GM15510 (cell line): Measurements from ENCODE around the gene PAAF1.

ENCODE experiments used
- POLR2A ChIP-seq: IDR thresholded peaks from 3 replicates; pipeline ENCODE4 v1.6.1; 2011; ENCODE audit warnings: borderline replicate concordance; ENCODE audit not compliant: insufficient read length; ENCODE audit errors: extremely low read depth

Gene PAAF1

DNA sequence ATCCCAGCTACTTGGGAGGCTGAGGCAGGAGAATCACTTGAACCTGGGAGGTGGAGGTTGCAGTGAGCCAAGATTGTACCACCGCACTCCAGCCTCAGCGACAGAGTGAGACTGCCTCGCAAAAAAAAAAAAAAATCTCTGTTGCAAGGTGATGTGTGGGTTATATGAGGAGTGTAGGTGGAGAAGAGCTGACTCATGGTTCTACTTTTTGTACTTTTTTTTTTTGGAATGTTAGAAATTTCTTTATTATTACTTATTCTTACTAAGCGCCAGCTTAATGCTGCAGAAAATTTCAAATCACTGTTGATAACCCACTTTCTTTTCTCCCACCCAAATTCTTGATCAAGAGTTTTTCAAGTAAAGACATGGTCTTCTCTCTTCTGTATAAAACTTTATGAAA lies 44.4 kb downstream of the PAAF1 start:
- TF ChIP-seq POLR2A = no peak

- TF ChIP-seq POLR2A = no peak
Observed at GRCh38 chr11:73929388-73929787, 52.6 kb downstream of the PAAF1 start.

DNA sequence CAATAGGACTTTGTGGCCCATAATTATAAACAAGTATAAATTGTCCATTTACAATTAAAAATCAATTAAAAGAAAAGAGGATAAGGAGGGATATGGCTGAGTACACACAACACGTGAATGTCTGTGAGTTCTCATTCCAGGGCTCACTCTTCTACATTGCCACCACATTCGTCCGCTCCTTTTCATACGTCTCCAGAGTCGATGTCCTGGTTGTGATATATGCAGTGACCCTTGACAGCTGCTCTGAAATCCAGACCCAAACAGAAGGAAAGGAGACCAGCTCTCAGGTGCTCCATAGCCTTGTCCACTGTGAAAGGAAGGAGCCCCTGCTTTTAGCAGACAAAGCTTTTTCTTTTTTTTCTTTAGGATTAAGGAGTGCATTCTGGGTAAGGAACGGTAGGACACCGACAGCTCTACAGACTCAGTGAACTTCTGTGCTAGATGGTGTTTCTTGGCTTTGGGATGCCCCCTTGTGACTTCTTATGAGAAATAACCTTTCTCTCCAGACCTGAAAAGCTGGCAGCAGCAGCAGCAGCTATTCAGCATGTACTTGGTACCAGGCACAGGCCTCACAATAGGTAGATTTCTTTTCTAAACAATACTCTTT lies 54.3 kb downstream of the PAAF1 start:
- no peak for TF ChIP-seq POLR2A

DNA sequence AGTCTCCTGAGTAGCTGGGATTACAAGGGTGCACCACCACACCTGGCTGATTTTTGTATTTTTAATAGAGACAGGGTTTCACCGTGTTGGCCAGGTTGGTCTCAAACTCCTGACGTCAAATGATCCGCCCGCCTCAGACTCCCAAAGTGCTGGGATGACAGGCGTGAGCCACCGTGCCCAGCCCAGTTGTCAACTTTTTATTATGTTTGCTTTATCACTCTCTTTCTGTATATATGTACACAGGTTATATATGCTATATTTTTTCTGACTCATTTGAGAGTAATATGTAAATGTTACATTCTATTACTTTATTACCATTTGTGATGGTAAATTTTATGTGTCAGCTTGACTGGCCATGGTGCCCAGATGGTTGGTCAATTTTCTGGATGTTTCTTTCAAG lies 55.2 kb downstream of the PAAF1 start:
- no peak for TF ChIP-seq POLR2A

- no peak for TF ChIP-seq POLR2A
Observed at GRCh38 chr11:73932781-73933180, 56.0 kb downstream of the PAAF1 start.

DNA sequence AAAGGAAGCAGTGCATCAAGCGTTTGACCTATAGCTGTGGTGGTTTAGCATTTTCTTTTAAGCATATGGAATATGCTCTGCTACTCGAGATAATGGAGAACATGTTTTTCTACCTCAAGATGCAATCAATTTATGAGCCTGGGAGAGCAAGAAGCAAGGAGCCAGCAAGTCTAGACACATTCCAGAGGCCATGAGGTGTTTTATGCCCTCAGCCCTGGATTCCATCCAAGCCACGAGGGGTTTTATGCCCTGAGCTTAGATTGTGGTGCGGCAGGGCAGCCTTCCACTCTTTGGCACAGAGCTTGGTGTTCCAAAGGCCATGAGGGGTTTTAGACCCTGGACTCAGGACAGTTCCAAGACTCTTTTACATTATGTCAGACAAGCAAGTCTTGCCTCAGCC lies 62.3 kb downstream of the PAAF1 start:
- TF ChIP-seq POLR2A = no peak

DNA sequence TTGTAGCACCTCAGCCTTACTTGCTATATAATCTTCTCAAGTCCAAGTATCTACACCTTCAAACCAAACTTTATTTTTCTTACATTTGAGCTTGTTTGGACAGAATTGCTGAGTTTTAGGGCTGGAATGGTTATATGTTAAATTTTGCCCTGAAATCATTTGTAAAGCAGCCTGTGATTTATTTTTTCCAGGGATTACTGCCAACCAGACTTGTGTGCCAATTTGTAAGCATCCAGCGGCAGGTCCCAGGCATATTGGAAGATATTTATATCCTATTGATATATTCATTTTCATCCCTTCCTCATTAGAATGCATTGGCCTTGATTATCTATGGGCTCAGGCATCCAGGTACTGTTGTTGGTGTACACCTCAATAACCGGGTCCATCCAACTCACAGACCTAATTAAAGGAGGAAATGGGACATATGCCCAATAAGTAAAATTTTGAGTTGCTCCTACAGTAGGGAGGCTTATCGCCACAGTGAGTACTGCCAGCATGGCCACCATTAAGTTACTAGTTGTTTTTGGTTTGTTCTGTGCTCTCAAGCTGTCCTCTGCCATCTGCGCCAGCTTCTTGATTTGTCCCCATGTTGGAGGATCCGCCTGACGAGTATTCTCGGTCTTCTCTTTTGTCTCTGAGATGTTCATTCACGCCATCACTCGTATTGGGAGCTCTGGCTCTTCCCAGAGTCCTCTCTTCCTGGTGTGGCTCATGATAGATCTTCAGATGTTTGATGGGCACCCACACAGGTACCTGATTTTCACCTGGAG lies 64.2 kb downstream of the PAAF1 start:
- no peak for TF ChIP-seq POLR2A

- TF ChIP-seq POLR2A = no peak
Observed at GRCh38 chr11:73942010-73942409, 65.2 kb downstream of the PAAF1 start.

DNA sequence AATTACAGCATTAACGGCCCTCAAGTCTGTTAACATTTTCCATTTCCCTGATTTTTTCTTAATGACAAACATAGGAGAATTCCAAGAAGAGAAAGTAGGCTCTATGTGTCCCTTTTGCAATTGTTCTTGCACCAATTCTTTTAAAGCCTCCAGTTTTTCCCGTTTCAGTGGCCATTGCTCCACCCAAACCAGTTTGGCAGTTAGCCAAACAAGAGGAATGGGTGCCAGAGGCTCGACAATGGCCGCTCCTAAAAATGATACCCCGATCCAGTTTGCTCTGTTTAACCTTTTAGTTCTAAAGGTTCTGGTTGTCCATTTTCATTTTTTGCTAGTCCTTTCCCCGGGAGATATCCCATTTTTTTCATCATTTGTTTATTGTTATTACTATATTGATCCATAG lies 67.3 kb downstream of the PAAF1 start:
- TF ChIP-seq POLR2A = no peak

GRCh38 chr11:73944901-73945300 lies 68.1 kb downstream of the PAAF1 start:
- TF ChIP-seq POLR2A = no peak

DNA sequence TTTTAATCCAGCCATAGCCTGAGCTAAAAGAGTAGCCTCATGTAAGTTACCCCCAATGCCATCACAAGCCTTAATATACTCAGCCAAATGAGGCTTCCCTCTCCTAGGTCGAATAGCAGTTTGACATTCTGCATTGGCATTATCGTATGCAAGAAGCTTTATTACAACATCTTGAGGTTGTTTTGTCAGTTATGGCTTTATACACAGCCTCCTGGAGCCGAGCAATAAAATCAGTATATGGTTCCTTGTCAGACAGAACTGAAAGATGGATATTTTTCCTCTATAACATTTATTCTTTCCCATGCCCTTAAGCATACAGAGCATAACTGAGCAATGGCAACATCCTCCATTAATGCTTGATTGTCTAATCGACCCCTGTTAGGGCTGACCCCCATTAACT lies 68.6 kb downstream of the PAAF1 start:
- no peak for TF ChIP-seq POLR2A

DNA sequence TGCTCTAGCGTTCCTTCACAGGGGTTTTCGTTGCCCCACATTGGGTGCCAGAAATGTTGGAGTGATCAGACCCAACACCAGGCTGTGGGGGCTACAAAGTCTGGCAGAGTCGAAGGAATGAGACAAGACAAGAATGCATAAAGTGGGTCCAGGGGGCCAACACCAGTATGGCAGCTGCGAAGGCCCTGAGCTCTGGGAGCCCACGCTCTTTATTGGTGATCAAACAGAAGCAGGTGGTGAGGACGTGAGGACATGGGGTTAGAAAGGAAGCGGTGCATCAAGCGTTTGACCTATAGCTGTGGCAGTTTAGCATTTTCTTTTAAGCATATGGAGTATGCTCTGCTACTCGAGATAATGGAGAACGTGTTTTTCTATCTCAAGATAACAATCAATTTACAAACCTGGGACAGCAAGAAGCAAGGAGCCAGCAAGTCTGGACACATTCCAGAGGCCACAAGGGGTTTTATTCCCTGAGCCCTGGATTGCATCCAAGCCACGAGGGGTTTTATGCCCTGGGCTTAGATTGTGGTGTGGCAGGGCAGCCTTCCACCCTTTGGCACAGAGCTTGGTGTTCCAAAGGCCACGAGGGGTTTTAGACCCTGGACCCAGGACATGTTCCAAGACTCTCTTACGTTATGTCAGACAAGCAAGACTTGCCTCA lies 70.1 kb downstream of the PAAF1 start:
- no peak for TF ChIP-seq POLR2A

GRCh38 chr11:73949246-73949645 lies 72.4 kb downstream of the PAAF1 start:
- no peak for TF ChIP-seq POLR2A

DNA sequence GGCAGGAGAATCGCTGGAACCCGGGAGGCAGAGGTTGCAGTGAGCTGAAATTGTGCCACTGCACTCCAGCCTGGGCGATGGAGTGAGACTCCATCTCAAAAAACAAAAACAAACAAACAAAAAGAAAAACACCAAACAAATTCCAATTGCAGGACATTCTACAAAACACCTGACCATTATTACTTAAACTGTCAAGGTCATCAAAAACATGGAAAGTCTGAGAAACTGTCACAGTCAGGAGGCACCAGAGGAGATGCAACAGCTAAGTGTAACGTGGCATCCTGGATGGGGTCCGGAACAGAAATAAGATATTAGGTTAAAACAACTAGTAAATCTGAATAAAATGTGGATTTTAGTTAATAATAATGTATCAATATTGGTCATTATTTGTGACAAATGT lies 73.1 kb downstream of the PAAF1 start:
- TF ChIP-seq POLR2A = no peak

DNA sequence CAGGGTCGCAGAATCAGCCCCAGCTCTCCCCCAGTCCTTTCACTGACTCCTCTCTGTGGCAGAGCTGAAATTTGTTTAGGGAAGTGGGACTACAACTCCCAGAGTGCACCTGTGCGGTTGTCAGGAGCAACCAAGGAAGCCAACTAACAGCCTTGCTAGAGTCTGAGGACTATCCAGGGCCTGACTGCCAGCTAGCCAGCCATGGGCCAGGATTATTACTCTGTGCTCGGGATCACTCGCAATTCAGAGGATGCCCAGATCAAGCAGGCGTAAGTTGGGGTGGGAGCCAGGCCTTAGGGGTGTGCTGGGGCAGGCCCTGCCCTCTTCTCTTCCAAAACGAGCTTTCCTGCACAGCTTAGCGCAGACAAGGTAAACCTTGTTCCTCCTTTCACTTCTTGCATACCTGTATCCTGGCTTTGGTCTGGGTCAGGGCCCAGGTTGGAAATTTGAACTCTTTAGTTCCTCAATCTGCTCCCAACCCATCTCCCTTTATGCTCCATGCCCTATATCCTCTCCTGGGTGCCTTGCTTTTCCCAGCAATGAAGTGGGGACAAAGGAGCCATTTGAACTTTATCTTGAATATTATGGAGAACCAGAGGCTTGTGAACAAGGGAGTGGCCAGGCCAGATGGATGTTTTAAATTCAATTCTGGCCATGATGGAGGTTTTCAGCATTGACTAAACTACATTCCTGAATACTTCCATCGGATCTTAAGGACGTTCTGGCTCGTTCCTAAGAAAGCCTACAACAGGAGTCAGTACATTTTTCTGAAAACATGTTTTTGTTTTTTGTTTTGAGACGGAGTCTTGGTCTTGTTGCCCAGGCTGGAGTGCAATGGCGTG lies 74.3 kb downstream of the PAAF1 start, which contains the start of gene DNAJB13:
Gene DNAJB13 (plus strand): TSS at position 158 of the 842 bp plus-strand sequence. CDS start 44 bp downstream, at position 202.
- TF ChIP-seq POLR2A = no peak
